BJ (cell line): ENCODE results near the gene CDH23. TPM values are rescaled to one million over a fixed set of nuclear protein-coding genes. Genes with fewer than 3 reads are reported as not detected.

ENCODE experiments used
- CTCF ChIA-PET: fragments of 350-600 bp; formaldehyde crosslinking; extraction: SDS; loops from one replicate; lab custom pipeline; 2021; ENCODE audit warnings: antibody characterized with exemption, inconsistent platforms; lab: Yijun Ruan, JAX
- POLR2A ChIA-PET: fragments of 300-600 bp; sonication (Branson Sonifier 250); formaldehyde crosslinking; extraction: SDS; loops from one replicate; lab custom pipeline; 2021; ENCODE audit warnings: antibody characterized with exemption; lab: Charles Lee
- DNase-seq: peaks from one replicate; pipeline ENCODE4 v3.0.0-alpha.2; 2011; ENCODE audit warnings: low read depth
- H3K27me3 ChIP-seq: 2 replicates; pipeline ENCODE4 v1.6.0; 2011; ENCODE audit warnings: low read length; ENCODE audit not compliant: control insufficient read depth, insufficient read depth
- H3K36me3 ChIP-seq: 2 replicates; pipeline ENCODE4 v1.5.1; 2011; ENCODE audit warnings: low read length; ENCODE audit not compliant: control insufficient read depth, insufficient read depth
- H3K4me3 ChIP-seq: 2 replicates; pipeline ENCODE4 v1.5.1; 2011; ENCODE audit warnings: low read depth, mild to moderate bottlenecking, control low read depth, low read length
- CTCF ChIP-seq: IDR thresholded peaks from 2 replicates; pipeline ENCODE4 v1.5.1; 2011; ENCODE audit warnings: low read depth, mild to moderate bottlenecking, control low read depth, inconsistent platforms, low read length, moderate library complexity; ENCODE audit not compliant: insufficient read depth
- polyA plus RNA-seq: library from polyadenylated mRNA; depleted of rRNA; stranded (reverse); fragments of >200 nt; gene quantifications from 2 replicates; pipeline ENCODE4 v1.2.3, GENCODE V29; 2011

Gene CDH23
- polyA plus RNA-seq, 1 experiment: 0.05 TPM

- H3K4me3 ChIP-seq: no peak overlapping the region
- CTCF ChIA-PET: no interaction called here
- no peaks in the 10 kb centered on the region for H3K36me3 ChIP-seq
- no peak for DNase-seq
- POLR2A ChIA-PET: no interaction called here
- peaks cover 13% of the 10 kb centered on the region for H3K27me3 ChIP-seq
- no peak for TF ChIP-seq CTCF
These were observed 280.5 kb downstream of the CDH23 start for GRCh38 chr10:71677261-71677660.

GRCh38 chr10:71678057-71678805 is 281.5 kb downstream of the CDH23 start:
- CTCF ChIA-PET: interaction anchor here (6.1 kb wide), 1 partner anchor 19 kb away, joined by 21 read pairs; no protein-coding TSS in a partner anchor
- no peak overlapping the region for H3K4me3 ChIP-seq
- DNase-seq: no peak
- TF ChIP-seq CTCF: no peak
- POLR2A ChIA-PET: no interaction called here
- no peaks in the 10 kb centered on the region for H3K36me3 ChIP-seq
- peaks cover 18% of the 10 kb centered on the region for H3K27me3 ChIP-seq

GRCh38 chr10:71679425-71679824 is 282.7 kb downstream of the CDH23 start:
- POLR2A ChIA-PET: no interaction called here
- H3K4me3 ChIP-seq: no peak overlapping the region
- H3K27me3 ChIP-seq: peaks cover 21% of the 10 kb centered on the region
- DNase-seq: no peak
- no peaks in the 10 kb centered on the region for H3K36me3 ChIP-seq
- CTCF ChIA-PET: interaction anchor here (6.1 kb wide), 1 partner anchor 18 kb away, joined by 21 read pairs; no protein-coding TSS in a partner anchor
- no peak for TF ChIP-seq CTCF

- CTCF ChIA-PET: interaction anchor here (6.1 kb wide), 1 partner anchor 16 kb away, joined by 21 read pairs; no protein-coding TSS in a partner anchor
- POLR2A ChIA-PET: no interaction called here
- Histone ChIP-seq H3K36me3 (no peaks in the 10 kb centered on the region), H3K4me3 (no peak overlapping the region), H3K27me3 (peaks cover 19% of the 10 kb centered on the region)
- DNase-seq: no peak
- no peak for TF ChIP-seq CTCF
These were observed 285.3 kb downstream of the CDH23 start for GRCh38 chr10:71681977-71682376.

GRCh38 chr10:71683301-71683700 is 286.6 kb downstream of the CDH23 start:
- no peak for DNase-seq
- POLR2A ChIA-PET: no interaction called here
- CTCF ChIA-PET: interaction anchor here (6.1 kb wide), 1 partner anchor 14 kb away, joined by 21 read pairs; no protein-coding TSS in a partner anchor
- no peak overlapping the region for H3K4me3 ChIP-seq
- H3K27me3 ChIP-seq: peaks cover 13% of the 10 kb centered on the region
- no peak for TF ChIP-seq CTCF
- H3K36me3 ChIP-seq: no peaks in the 10 kb centered on the region
